Keratinocyte (primary cell): ENCODE measurements around the gene CENPO. TPM values are rescaled to one million over a fixed set of nuclear protein-coding genes. Genes with fewer than 3 reads are reported as not detected.

Experiments used
- DNase-seq: peaks from one replicate; pipeline ENCODE4 v3.0.0-alpha.2; 2011; ENCODE audit warnings: low read depth, missing footprints, low spot score
- FAIRE-seq: peaks from 2 replicates; lab custom pipeline; 2011; peaks lifted over from hg19 to GRCh38; lab: Jason Lieb, UNC
- H2AFZ ChIP-seq: 2 replicates; pipeline ENCODE4 v1.6.0; 2012; ENCODE audit warnings: low read length, control low read depth, inconsistent platforms; ENCODE audit not compliant: control insufficient read depth
- H3K27ac ChIP-seq: 2 replicates; pipeline ENCODE4 v1.5.1; 2011; ENCODE audit warnings: low read length; ENCODE audit not compliant: control insufficient read depth, insufficient read depth
- H3K27me3 ChIP-seq: 3 replicates; pipeline ENCODE4 v1.6.0; 2011; ENCODE audit warnings: low read length; ENCODE audit not compliant: control insufficient read depth, insufficient read depth; ENCODE audit errors: extremely low read depth
- H3K36me3 ChIP-seq, 2 experiments: 2 replicates in 1 of 2; 3 replicates in 1 of 2; pipeline ENCODE4 v1.5.1; 2011; ENCODE audit warnings: low read length in 2 of 2, mild to moderate bottlenecking in 1 of 2; ENCODE audit not compliant: control insufficient read depth in 2 of 2, insufficient read depth in 2 of 2; ENCODE audit errors: extremely low read depth in 1 of 2
- H3K4me1 ChIP-seq: 3 replicates; pipeline ENCODE4 v1.5.1; 2011; ENCODE audit warnings: low read length; ENCODE audit not compliant: control insufficient read depth, insufficient read depth; ENCODE audit errors: extremely low read depth
- H3K4me2 ChIP-seq: 3 replicates; pipeline ENCODE4 v1.6.0; 2011; ENCODE audit warnings: low read depth, low read length; ENCODE audit not compliant: control insufficient read depth, insufficient read depth; ENCODE audit errors: extremely low read depth
- H3K4me3 ChIP-seq, 3 experiments: fragments of 200-600 bp in 1 of 3; sonication (generic) in 1 of 3; 2 replicates in 2 of 3; 3 replicates in 1 of 3; pipeline ENCODE4 v1.5.1; 2011 to 2016; ENCODE audit warnings: low read length in 3 of 3, mild to moderate bottlenecking in 3 of 3, control low read depth in 2 of 3, inconsistent platforms in 1 of 3, low read depth in 1 of 3, mixed read lengths in 1 of 3, mixed run types in 1 of 3, moderate library complexity in 1 of 3; ENCODE audit not compliant: control insufficient read depth in 2 of 3, insufficient read depth in 2 of 3; ENCODE audit errors: extremely low read depth in 1 of 3
- H3K79me2 ChIP-seq: 2 replicates; pipeline ENCODE4 v1.6.0; 2012; ENCODE audit warnings: low read length; ENCODE audit not compliant: control insufficient read depth, insufficient read depth
- H3K9ac ChIP-seq: 3 replicates; pipeline ENCODE4 v1.6.0; 2011; ENCODE audit warnings: low read length; ENCODE audit not compliant: control insufficient read depth, insufficient read depth; ENCODE audit errors: extremely low read depth
- H3K9me1 ChIP-seq: 3 replicates; pipeline ENCODE4 v1.6.0; 2011; ENCODE audit warnings: low read length; ENCODE audit not compliant: control insufficient read depth, insufficient read depth; ENCODE audit errors: extremely low read depth
- H3K9me3 ChIP-seq: 2 replicates; pipeline ENCODE4 v1.5.1; 2012; ENCODE audit warnings: low read depth, low read length; ENCODE audit not compliant: control insufficient read depth
- H4K20me1 ChIP-seq: 3 replicates; pipeline ENCODE4 v1.6.0; 2011; ENCODE audit warnings: low read length; ENCODE audit not compliant: control insufficient read depth, insufficient read depth; ENCODE audit errors: extremely low read depth
- EZH2 ChIP-seq: IDR thresholded peaks from one replicate; pipeline ENCODE4 v1.6.1; 2012; ENCODE audit warnings: inconsistent platforms, mild to moderate bottlenecking, low read length, moderate library complexity
- dilution Hi-C: fragments of 300-500 bp; cut with MboI; formaldehyde crosslinking; loops from one replicate; pipeline ENCODE4 v1.7.0; 2020; ENCODE audit warnings: low sequenced_read_pairs; ENCODE audit not compliant: extremely low pct_ligation_motif_present
- polyA plus RNA-seq, 5 experiments: library from polyadenylated mRNA; depleted of rRNA in 3 of 5; stranded (reverse) in 3 of 5; stranded (forward) in 1 of 5; unstranded in 1 of 5; fragments of >200 nt; gene quantifications; 1 replicate in 1 of 5; 2 replicates in 3 of 5; 3 replicates in 1 of 5; pipeline versions ENCODE4 v1.2.1 to v1.2.3, GENCODE V29; 2011 to 2012; ENCODE audit warnings: missing spikeins in 2 of 5, low read depth in 1 of 5, low replicate concordance in 1 of 5
- TF ChIP-seq, protein P1 (sequence below), 3 experiments: IDR thresholded peaks in 1 of 3; conservative IDR thresholded peaks in 1 of 3; optimal IDR thresholded peaks in 1 of 3; 2 replicates in 2 of 3; 3 replicates in 1 of 3; pipeline versions ENCODE3 to v1.5.1; 2011; ENCODE audit warnings: low read length in 3 of 3, mild to moderate bottlenecking in 3 of 3, moderate library complexity in 2 of 3, control low read depth in 1 of 3, inconsistent platforms in 1 of 3; ENCODE audit not compliant: insufficient read depth in 2 of 3; ENCODE audit errors: extremely low read depth in 1 of 3

CENPO gene
- polyA plus RNA-seq, 1 donor (not counting 4 experiments of a cell fraction or from before 2014, with no cell fraction given) = 12.1 TPM

DNA sequence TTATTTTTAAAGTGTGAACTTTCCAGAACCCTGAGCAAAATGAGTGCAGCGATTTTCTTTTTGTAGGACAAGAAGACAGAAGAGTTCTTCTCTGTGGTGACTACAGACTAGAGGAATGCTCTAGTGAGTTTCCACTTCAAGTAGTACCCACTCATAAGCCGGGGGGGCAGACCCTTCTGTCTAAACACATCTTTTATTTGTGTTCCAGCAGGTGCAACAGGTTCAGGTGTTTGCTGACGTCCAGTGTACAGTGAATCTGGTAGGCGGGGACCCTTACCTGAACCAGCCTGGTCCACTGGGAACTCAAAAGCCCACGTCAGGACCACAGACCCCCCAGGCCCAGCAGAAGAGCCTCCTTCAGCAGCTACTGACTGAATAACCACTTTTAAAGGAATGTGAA, 25.2 kb upstream of the CENPO start:
- no peak overlapping the region for H2AFZ ChIP-seq
- DNase-seq (no peak), FAIRE-seq (no peak)
- H4K20me1 ChIP-seq = no peaks in the 10 kb centered on the region
- TF ChIP-seq EZH2 = no peak
- TF ChIP-seq, protein P1, sequence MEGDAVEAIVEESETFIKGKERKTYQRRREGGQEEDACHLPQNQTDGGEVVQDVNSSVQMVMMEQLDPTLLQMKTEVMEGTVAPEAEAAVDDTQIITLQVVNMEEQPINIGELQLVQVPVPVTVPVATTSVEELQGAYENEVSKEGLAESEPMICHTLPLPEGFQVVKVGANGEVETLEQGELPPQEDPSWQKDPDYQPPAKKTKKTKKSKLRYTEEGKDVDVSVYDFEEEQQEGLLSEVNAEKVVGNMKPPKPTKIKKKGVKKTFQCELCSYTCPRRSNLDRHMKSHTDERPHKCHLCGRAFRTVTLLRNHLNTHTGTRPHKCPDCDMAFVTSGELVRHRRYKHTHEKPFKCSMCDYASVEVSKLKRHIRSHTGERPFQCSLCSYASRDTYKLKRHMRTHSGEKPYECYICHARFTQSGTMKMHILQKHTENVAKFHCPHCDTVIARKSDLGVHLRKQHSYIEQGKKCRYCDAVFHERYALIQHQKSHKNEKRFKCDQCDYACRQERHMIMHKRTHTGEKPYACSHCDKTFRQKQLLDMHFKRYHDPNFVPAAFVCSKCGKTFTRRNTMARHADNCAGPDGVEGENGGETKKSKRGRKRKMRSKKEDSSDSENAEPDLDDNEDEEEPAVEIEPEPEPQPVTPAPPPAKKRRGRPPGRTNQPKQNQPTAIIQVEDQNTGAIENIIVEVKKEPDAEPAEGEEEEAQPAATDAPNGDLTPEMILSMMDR (optimal IDR thresholded peaks at IDR 0.05 in 1 of 3, IDR thresholded peaks at IDR 0.05 in 1 of 3, conservative IDR thresholded peaks at IDR 0.05 in 1 of 3; ENCODE audit: extremely low read depth in 1 of 3, insufficient read depth in 2 of 3, low read length in 3 of 3) = no peak
- H3K36me3 ChIP-seq = peaks cover 0 to 1% of the 10 kb centered on the region in 2 experiments
- no peaks in the 10 kb centered on the region for H3K9me1 ChIP-seq
- no peak overlapping the region for H3K9ac ChIP-seq
- no peaks in the 10 kb centered on the region for H3K79me2 ChIP-seq
- no peaks in the 10 kb centered on the region for H3K4me1 ChIP-seq
- H3K27ac ChIP-seq = no peak overlapping the region
- no peak overlapping the region for H3K4me2 ChIP-seq
- H3K27me3 ChIP-seq = no peaks in the 10 kb centered on the region
- H3K9me3 ChIP-seq = no peaks in the 10 kb centered on the region
- H3K4me3 ChIP-seq = no peak overlapping the region
- dilution Hi-C loops = no loop called here

DNA sequence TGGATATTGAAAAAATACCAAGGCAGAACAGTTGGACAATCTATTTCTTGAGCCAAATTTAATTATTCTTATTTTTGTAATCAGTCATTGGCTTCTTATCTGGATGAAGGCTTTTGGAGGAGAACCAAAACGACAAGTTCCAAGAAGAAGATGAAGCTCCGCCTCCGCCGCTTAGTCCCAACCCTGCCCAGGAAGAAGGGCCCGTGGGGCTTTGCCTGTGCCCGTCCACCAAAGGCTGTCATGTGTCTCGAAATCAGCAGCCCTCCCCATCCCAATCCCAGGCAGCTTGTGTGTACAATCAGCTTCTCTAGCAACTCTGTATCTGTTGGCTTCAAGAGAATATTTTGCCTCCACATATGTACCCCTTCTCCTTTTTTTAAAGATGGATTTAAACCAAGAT, 24.6 kb upstream of the CENPO start:
- Histone ChIP-seq H3K27ac (no peak overlapping the region), H4K20me1 (no peaks in the 10 kb centered on the region), H3K4me1 (no peaks in the 10 kb centered on the region), H3K4me3 (no peak overlapping the region), H3K9me3 (no peaks in the 10 kb centered on the region), H3K79me2 (no peaks in the 10 kb centered on the region), H2AFZ (no peak overlapping the region), H3K4me2 (no peak overlapping the region), H3K9ac (no peak overlapping the region), H3K9me1 (no peaks in the 10 kb centered on the region), H3K27me3 (no peaks in the 10 kb centered on the region), H3K36me3 (peaks cover 0 to 1% of the 10 kb centered on the region in 2 experiments)
- dilution Hi-C loops = no loop called here
- DNase-seq (no peak), FAIRE-seq (no peak)
- TF ChIP-seq, protein P1 (optimal IDR thresholded peaks at IDR 0.05 in 1 of 3, IDR thresholded peaks at IDR 0.05 in 1 of 3, conservative IDR thresholded peaks at IDR 0.05 in 1 of 3; ENCODE audit: extremely low read depth in 1 of 3, insufficient read depth in 2 of 3, low read length in 3 of 3) = no peak
- TF ChIP-seq EZH2 = no peak
